ENCODE data around the gene HCFC1. TPM values are rescaled to one million over a fixed set of nuclear protein-coding genes. Genes with fewer than 3 reads are reported as not detected.

HCFC1 gene
- total and polyA plus RNA-seq, 9 of the 15 experiments (the other 6 are each of a cell fraction or from before 2014, with no cell fraction given): 2.8 to 133 (median 17.1) TPM

- TF ChIP-seq RERE (CRISPR knock-in tag; IDR thresholded peaks at IDR 0.05; ENCODE audit: borderline replicate concordance): no peak
- TF ChIP-seq NCOA1 (IDR thresholded peaks at IDR 0.05; ENCODE audit: low read depth): no peak
- TF ChIP-seq PHF21A (IDR thresholded peaks at IDR 0.05; ENCODE audit: borderline replicate concordance, low read depth): no peak; the same call in 1 of the 2 replicates
- no peak for TF ChIP-seq ZNF140 (CRISPR knock-in tag; IDR thresholded peaks at IDR 0.05)
- TF ChIP-seq CTBP1 (IDR thresholded peaks at IDR 0.05; ENCODE audit: borderline replicate concordance): no peak
- no peak for TF ChIP-seq ID3 (CRISPR knock-in tag; IDR thresholded peaks at IDR 0.05)
- no peak for TF ChIP-seq ID3 (tag; IDR thresholded peaks at IDR 0.05)
- TF ChIP-seq ARID3A (IDR thresholded peaks at IDR 0.05; ENCODE audit: borderline replicate concordance, low read depth, low read length): no peak
- TF ChIP-seq SMARCC2 (IDR thresholded peaks at IDR 0.05; ENCODE audit: low read depth): no peak
- no peak for TF ChIP-seq RBM39 (optimal IDR thresholded peaks at IDR 0.05; ENCODE audit: low read depth, low read length)
- TF ChIP-seq KAT8 (IDR thresholded peaks at IDR 0.05; ENCODE audit: low read depth): no peak
- no peak for TF ChIP-seq MBD1 (CRISPR knock-in tag; IDR thresholded peaks at IDR 0.05)
- peak; percentile 26; the same call in 1 of the 2 replicates for TF ChIP-seq ETV1 (tag; conservative IDR thresholded peaks at IDR 0.05; ENCODE audit: low read depth)
- no peak for TF ChIP-seq PTTG1 (tag; IDR thresholded peaks at IDR 0.05; ENCODE audit: low read depth)
- TF ChIP-seq ZNF165 (CRISPR knock-in tag; IDR thresholded peaks at IDR 0.05; ENCODE audit: borderline replicate concordance): no peak
- no peak for TF ChIP-seq TCFL5 (CRISPR knock-in tag; conservative IDR thresholded peaks at IDR 0.05)
- TF ChIP-seq CHD4 (IDR thresholded peaks at IDR 0.05; ENCODE audit: insufficient read depth, insufficient replicate concordance, low read depth, low read length, poor library complexity, severe bottlenecking): no peak
- no peak for TF ChIP-seq FOSL1 (tag; conservative IDR thresholded peaks at IDR 0.05)
These were observed 70.5 kb downstream of the HCFC1 start (continued) for GRCh38 chrX:153900831-153901752.
